K562 (cell line): ENCODE measurements around the gene CTRB1. TPM values are rescaled to one million over a fixed set of nuclear protein-coding genes. Genes with fewer than 3 reads are reported as not detected.

ENCODE experiments used
- ATAC-seq: fragments of 200-7000 bp; cut with Tn5 transposase; 3 replicates; pipeline ENCODE4 v1.9.1; 2020; ENCODE audit warnings: moderate library complexity
- BruUV-seq: library from RNA; stranded (reverse); fragments of 400-500 nt; replicated peaks from 2 replicates; lab custom pipeline; 2021; lab: Mats Ljungman, UMichigan
- CTCF ChIA-PET: fragments of 300-600 bp; formaldehyde crosslinking; extraction: SDS; loops from one replicate; lab custom pipeline; 2021; ENCODE audit warnings: low intra/inter-chr PET ratio; lab: Yijun Ruan, JAX
- POLR2A ChIA-PET: fragments of 300-600, 350-650 bp; sonication (Branson Sonifier 250); formaldehyde crosslinking; extraction: SDS; loops from one replicate; lab custom pipeline; 2021; ENCODE audit warnings: antibody characterized with exemption, inconsistent platforms; lab: Yijun Ruan, JAX
- DNase-seq, 4 experiments: peaks; one replicate each; pipeline versions ENCODE4 v3.0.0 to v3.0.0-alpha.2; 2011 to 2018; ENCODE audit warnings: low spot score in 3 of 4, mixed read lengths in 3 of 4; ENCODE audit errors: extremely low read depth in 1 of 4
- FAIRE-seq: peaks from 2 replicates; lab custom pipeline; 2011; peaks lifted over from hg19 to GRCh38; lab: Jason Lieb, UNC
- H2AFZ ChIP-seq: 2 replicates; pipeline ENCODE4 v1.6.0; 2011; ENCODE audit warnings: low read depth, low read length, control low read depth, inconsistent platforms
- H3K27ac ChIP-seq: fragments of 200-600 bp; 3 replicates; pipeline ENCODE4 v1.8.0; 2011; ENCODE audit warnings: low read depth, mild to moderate bottlenecking, control low read depth, inconsistent platforms, low read length, moderate library complexity, mixed read lengths; ENCODE audit errors: extremely low read depth
- H3K27me3 ChIP-seq, 2 experiments: fragments of 300-600 bp in 1 of 2; 2 replicates in 1 of 2; 3 replicates in 1 of 2; pipeline versions ENCODE4 v1.6.0 to v1.8.0; 2011; ENCODE audit warnings: inconsistent platforms in 2 of 2, low read length in 2 of 2, mild to moderate bottlenecking in 1 of 2, mixed read lengths in 1 of 2, moderate library complexity in 1 of 2; ENCODE audit not compliant: control insufficient read depth in 2 of 2, insufficient read depth in 2 of 2
- H3K36me3 ChIP-seq: fragments of 300-600 bp; 3 replicates; pipeline ENCODE4 v1.8.0; 2011; ENCODE audit warnings: mild to moderate bottlenecking, low read length, inconsistent platforms; ENCODE audit not compliant: control insufficient read depth, insufficient read depth
- H3K4me1 ChIP-seq, 2 experiments: fragments of 200-600 bp in 1 of 2; replicated peaks in 1 of 2; 2 replicates in 1 of 2; 3 replicates in 1 of 2; pipeline versions ENCODE4 v1.5.1 to v1.8.0; 2011; ENCODE audit warnings: inconsistent platforms in 2 of 2, low read length in 2 of 2, mild to moderate bottlenecking in 1 of 2, mixed read lengths in 1 of 2, moderate library complexity in 1 of 2; ENCODE audit not compliant: control insufficient read depth in 2 of 2, insufficient read depth in 2 of 2
- H3K4me2 ChIP-seq: 2 replicates; pipeline ENCODE4 v1.6.1; 2011; ENCODE audit warnings: low read length, control low read depth, inconsistent platforms, mixed read lengths; ENCODE audit not compliant: insufficient read depth
- H3K4me3 ChIP-seq: fragments of 200-600 bp; sonication (generic), shearing (Covaris generic); 2 replicates; pipeline ENCODE4 v1.5.1; 2016; ENCODE audit warnings: control low read depth, inconsistent platforms
- H3K79me2 ChIP-seq: fragments of 200-600 bp; 3 replicates; pipeline ENCODE4 v1.8.0; 2011; ENCODE audit warnings: low read length, inconsistent platforms; ENCODE audit not compliant: control insufficient read depth, insufficient read depth
- H3K9ac ChIP-seq, 2 experiments: 2 replicates each; pipeline versions ENCODE4 v1.6.0 to v1.6.1; 2011; ENCODE audit warnings: low read depth in 2 of 2, low read length in 2 of 2, control low read depth in 1 of 2, inconsistent platforms in 1 of 2, mild to moderate bottlenecking in 1 of 2, mixed read lengths in 1 of 2; ENCODE audit not compliant: insufficient read depth in 1 of 2
- H3K9me1 ChIP-seq: one replicate; pipeline ENCODE4 v1.6.0; 2011; ENCODE audit warnings: inconsistent platforms, mild to moderate bottlenecking, low read length, moderate library complexity; ENCODE audit not compliant: control insufficient read depth, insufficient read depth
- H3K9me3 ChIP-seq: replicated peaks from 2 replicates; pipeline ENCODE4 v1.5.1; 2011; ENCODE audit warnings: low read depth, low read length, inconsistent platforms; ENCODE audit not compliant: control insufficient read depth, insufficient read depth
- H4K20me1 ChIP-seq: replicated peaks from 2 replicates; pipeline ENCODE4 v1.6.1; 2011; ENCODE audit warnings: low read length, inconsistent platforms, mixed read lengths; ENCODE audit not compliant: control insufficient read depth, insufficient read depth
- ATF3 ChIP-seq, 2 experiments: fragments of 450-650 bp in 1 of 2; sonication (generic) in 1 of 2; formaldehyde crosslinking in 1 of 2; IDR thresholded peaks in 1 of 2; conservative IDR thresholded peaks in 1 of 2; 2 replicates each; pipeline versions ENCODE4 v1.6.1 to v1.8.1; 2016 to 2023; ENCODE audit warnings: mild to moderate bottlenecking in 2 of 2, moderate library complexity in 2 of 2, inconsistent platforms in 1 of 2, missing genetic modification reagents in 1 of 2
- COPS2 ChIP-seq: fragments of 450-650 bp; conservative IDR thresholded peaks from 2 replicates; pipeline ENCODE4 v1.6.1; 2016; ENCODE audit warnings: mild to moderate bottlenecking, moderate library complexity
- EZH2 ChIP-seq: IDR thresholded peaks from 2 replicates; pipeline ENCODE4 v1.6.1; 2012; ENCODE audit warnings: low read depth, mild to moderate bottlenecking, inconsistent platforms, low read length, borderline replicate concordance
- MCM7 ChIP-seq, 2 experiments: fragments of 450-650 bp; IDR thresholded peaks; 2 replicates each; pipeline ENCODE4 v1.6.1; 2016 to 2018
- POU5F1 ChIP-seq: fragments of 150-350 bp; IDR thresholded peaks from 2 replicates; pipeline ENCODE4 v1.6.1; 2014; ENCODE audit warnings: borderline replicate concordance, low read length, low read depth, mild to moderate bottlenecking; ENCODE audit not compliant: partially characterized antibody
- RNF219 ChIP-seq: fragments of 250-450 bp; sonication (Bioruptor Pico); IDR thresholded peaks from 2 replicates; pipeline ENCODE4 v1.5.0; 2022; ENCODE audit warnings: mild to moderate bottlenecking
- SMC3 ChIP-seq: conservative IDR thresholded peaks from 2 replicates; pipeline ENCODE4 v1.6.1; 2011; ENCODE audit warnings: low read depth, low read length, improper control_type of control experiment; ENCODE audit not compliant: insufficient read depth
- ZBED1 ChIP-seq: IDR thresholded peaks from 2 replicates; pipeline ENCODE4 v1.6.1; 2014
- ZNF707 ChIP-seq: fragments of 250-450 bp; sonication (Bioruptor Pico); conservative IDR thresholded peaks from 2 replicates; pipeline ENCODE4 v1.8.0; 2022; ENCODE audit warnings: inconsistent platforms, mild to moderate bottlenecking, moderate library complexity
- WGBS: fragments of 100-300 bp; shearing (Covaris generic); methylation state at CpG from one replicate; pipeline ENCODE4 v1.1.6; 2016; ENCODE audit warnings: low coverage, mixed read lengths; ENCODE audit not compliant: insufficient coverage; ENCODE audit errors: missing lambda C conversion rate; 5-methylcytosine and 5-hydroxymethylcytosine counted together
- in situ Hi-C: fragments of 300-500 bp; cut with MboI; formaldehyde crosslinking; loops from 4 replicates; pipeline ENCODE4 v1.15.0; 2018; ENCODE audit warnings: inconsistent platforms, mixed read lengths
- intact Hi-C: fragments of 100-400 bp; cut with micrococcal nuclease; formaldehyde crosslinking; loops from 2 replicates; pipeline ENCODE4 v1.14.2; 2022
- polyA plus RNA-seq, 8 experiments: library from polyadenylated mRNA; depleted of rRNA in 4 of 8; stranded (reverse) in 5 of 8; unstranded in 3 of 8; fragments of >200 nt; fragmentation: Nextera tagmentation in 2 of 8; fragmentation: Illumina TruSeq in 1 of 8; extraction: Ambion mirVana in 2 of 8; extraction: Trizol in 1 of 8; gene quantifications; 2 replicates each; pipeline versions ENCODE4 v1.2.1 to v1.2.3, GENCODE V29; 2011 to 2014; ENCODE audit warnings: inconsistent platforms in 1 of 8, missing spikeins in 1 of 8
- total RNA-seq, 7 experiments: library from RNA; depleted of rRNA in 6 of 7; stranded (reverse); fragments of >200 nt in 6 of 7; fragmentation: Illumina TruSeq in 2 of 7; extraction: Trizol in 2 of 7; gene quantifications; 2 replicates each; pipeline versions ENCODE4 v1.2.1 to v1.2.3, GENCODE V29; 2011 to 2021; ENCODE audit warnings: low replicate concordance in 1 of 7

CTRB1 gene
- total and polyA plus RNA-seq, 9 of the 15 experiments (the other 6 are each of a cell fraction or from before 2014, with no cell fraction given): 2.3 TPM; not detected in 8

- TF ChIP-seq SMC3: no peak
- no peak for TF ChIP-seq EZH2
- no peak for TF ChIP-seq POU5F1
- TF ChIP-seq ZNF707 (CRISPR knock-in tag): no peak
- no peak for TF ChIP-seq ZBED1
These were observed 48.2 kb downstream of the CTRB1 start (continued) for GRCh38 chr16:75266738-75267630.

- Histone ChIP-seq H3K27me3 (no peaks in the 10 kb centered on the region), H2AFZ (no peak overlapping the region), H3K36me3 (no peaks in the 10 kb centered on the region), H3K27ac (no peak overlapping the region), H3K9me1 (no peaks in the 10 kb centered on the region), H3K4me1 (peaks cover 4 to 43% of the 10 kb centered on the region in 2 experiments; a peak in 3 of 5 replicates), H3K9me3 (no peaks in the 10 kb centered on the region), H4K20me1 (no peaks in the 10 kb centered on the region), H3K9ac (no peak overlapping the region), H3K4me3 (no peak overlapping the region), H3K4me2 (no peak overlapping the region), H3K79me2 (peaks cover 6% of the 10 kb centered on the region; the same call in 1 of the 3 replicates)
- intact Hi-C loops (no loop called here), in situ Hi-C loops (no loop called here)
- ChIA-PET POLR2A (no interaction called here), CTCF (no interaction called here)
- WGBS: 17% methylated on average over 6 of the region's 10 CpGs
- ATAC-seq: no peak
- no peak for DNase-seq
- FAIRE-seq: no peak
- BruUV-seq: no TSS peak
- TF ChIP-seq RNF219 (CRISPR knock-in tag): no peak
- TF ChIP-seq ATF3 (IDR thresholded peaks at IDR 0.05): 0 out of 2 replicates have a peak, but pooled peaks have one; percentile 13
- TF ChIP-seq ATF3 (CRISPR knock-in tag; conservative IDR thresholded peaks at IDR 0.05): no peak
- no peak for TF ChIP-seq MCM7 (IDR thresholded peaks at IDR 0.05)
- no peak for TF ChIP-seq COPS2
These were observed 49.0 kb downstream of the CTRB1 start for GRCh38 chr16:75267631-75268264.
